Tibial nerve (tissue), 4 donors: Measurements from ENCODE around the gene LRRC40.

Experiments used
- EP300 ChIP-seq, 2 donors: sonication (generic); formaldehyde crosslinking; IDR thresholded peaks; one replicate each; pipeline ENCODE4 v1.6.1; 2017; ENCODE audit warnings: antibody characterized with exemption in 2 of 2, mild to moderate bottlenecking in 1 of 2
- POLR2A ChIP-seq, 2 donors: fragments of 450-650 bp; IDR thresholded peaks; one replicate each; pipeline ENCODE4 v1.6.1; 2017; ENCODE audit warnings: antibody characterized with exemption in 2 of 2, mild to moderate bottlenecking in 2 of 2, moderate library complexity in 2 of 2
- TF ChIP-seq, protein P1 (sequence below), 5 experiments: fragments of 200-600 bp in 3 of 5; fragments of 450-650 bp in 2 of 5; sonication (generic) in 3 of 5; IDR thresholded peaks; one replicate each; pipeline ENCODE4 v1.5.1; 2016 to 2019; ENCODE audit warnings: antibody characterized with exemption in 5 of 5, mild to moderate bottlenecking in 3 of 5, moderate library complexity in 2 of 5

DNA sequence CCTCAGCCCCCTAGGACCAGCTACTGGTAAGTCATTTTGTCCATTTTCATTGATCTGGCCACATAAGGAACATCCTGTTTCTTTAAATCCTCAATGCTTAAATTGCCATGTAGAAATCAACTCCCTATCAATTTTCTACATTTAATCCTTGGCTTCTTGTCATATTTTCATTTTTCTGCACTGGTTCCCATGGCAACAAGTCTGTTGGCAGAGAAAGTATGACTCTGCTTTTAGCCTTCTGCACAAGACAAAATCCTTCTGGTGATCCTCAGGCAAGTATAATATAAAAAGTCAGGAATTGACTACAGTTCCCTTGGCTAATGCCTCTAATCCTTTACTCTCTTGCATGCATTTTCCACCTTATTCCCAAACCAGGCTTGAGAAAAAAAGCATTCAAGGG is 65.0 kb downstream of the LRRC40 start:
- TF ChIP-seq, protein P1, sequence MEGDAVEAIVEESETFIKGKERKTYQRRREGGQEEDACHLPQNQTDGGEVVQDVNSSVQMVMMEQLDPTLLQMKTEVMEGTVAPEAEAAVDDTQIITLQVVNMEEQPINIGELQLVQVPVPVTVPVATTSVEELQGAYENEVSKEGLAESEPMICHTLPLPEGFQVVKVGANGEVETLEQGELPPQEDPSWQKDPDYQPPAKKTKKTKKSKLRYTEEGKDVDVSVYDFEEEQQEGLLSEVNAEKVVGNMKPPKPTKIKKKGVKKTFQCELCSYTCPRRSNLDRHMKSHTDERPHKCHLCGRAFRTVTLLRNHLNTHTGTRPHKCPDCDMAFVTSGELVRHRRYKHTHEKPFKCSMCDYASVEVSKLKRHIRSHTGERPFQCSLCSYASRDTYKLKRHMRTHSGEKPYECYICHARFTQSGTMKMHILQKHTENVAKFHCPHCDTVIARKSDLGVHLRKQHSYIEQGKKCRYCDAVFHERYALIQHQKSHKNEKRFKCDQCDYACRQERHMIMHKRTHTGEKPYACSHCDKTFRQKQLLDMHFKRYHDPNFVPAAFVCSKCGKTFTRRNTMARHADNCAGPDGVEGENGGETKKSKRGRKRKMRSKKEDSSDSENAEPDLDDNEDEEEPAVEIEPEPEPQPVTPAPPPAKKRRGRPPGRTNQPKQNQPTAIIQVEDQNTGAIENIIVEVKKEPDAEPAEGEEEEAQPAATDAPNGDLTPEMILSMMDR (IDR thresholded peaks at IDR 0.05), result no peak
- no peak for TF ChIP-seq EP300 (IDR thresholded peaks at IDR 0.05)
- no peak for TF ChIP-seq POLR2A (IDR thresholded peaks at IDR 0.05)
